GM19463 (cell line): ENCODE data around the gene NIN.
"Not testable (repeated sequence)": the region's sequence is repeated elsewhere in the genome, so short reads cannot be mapped to it uniquely, and the experiment has no call there.

Experiments
- ATAC-seq: cut with Tn5 transposase; IDR thresholded peaks from one replicate; pipeline ENCODE4 v1.9.1; 2021; ENCODE audit warnings: mild to moderate bottlenecking, moderate library complexity; ENCODE audit not compliant: unreplicated experiment

NIN gene

DNA sequence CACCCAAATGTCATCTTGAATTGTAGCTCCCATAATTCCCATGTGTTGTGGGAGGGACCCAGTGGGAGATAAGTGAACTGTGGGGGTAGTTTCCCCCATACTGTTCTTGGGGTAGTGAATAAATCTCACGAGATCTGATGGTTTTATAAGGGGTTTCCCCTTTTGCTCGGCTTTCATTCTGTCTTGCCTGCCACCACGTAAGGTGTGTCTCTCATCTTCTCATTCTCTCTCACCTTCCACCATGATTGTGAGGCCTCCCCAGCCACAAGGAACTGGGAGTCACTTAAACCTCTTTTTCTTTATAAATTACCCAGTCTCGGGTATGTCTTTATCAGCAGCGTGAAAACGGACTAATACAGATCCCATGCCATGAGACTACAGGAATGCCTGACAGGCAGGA lies 11.7 kb downstream of the NIN start:
- ATAC-seq, result not testable (repeated sequence)

GRCh38 chr14:50816395-50817047 lies 14.4 kb downstream of the NIN start:
- no peak for ATAC-seq

GRCh38 chr14:50815526-50815925 lies 15.4 kb downstream of the NIN start:
- not testable (repeated sequence) for ATAC-seq

- ATAC-seq, result not testable (repeated sequence)
Measured at GRCh38 chr14:50815058-50815457, 15.9 kb downstream of the NIN start.

- no peak for ATAC-seq
Measured at GRCh38 chr14:50814161-50814560, 16.8 kb downstream of the NIN start.

DNA sequence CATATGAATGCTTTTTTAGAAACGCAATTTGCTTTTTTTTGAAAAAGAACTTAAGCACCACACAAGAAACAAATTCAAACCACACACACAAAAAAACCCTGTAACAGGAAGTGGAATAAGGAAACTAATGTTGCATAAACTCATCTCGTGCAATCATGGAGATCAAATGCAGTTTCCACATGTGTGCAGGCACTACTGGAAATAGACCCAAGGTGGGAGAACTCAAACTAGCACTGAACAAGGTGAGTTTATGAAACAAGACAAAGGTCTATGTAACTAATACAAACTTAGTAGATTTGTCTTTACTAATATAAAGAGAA lies 17.5 kb downstream of the NIN start:
- peak; percentile 61 for ATAC-seq

GRCh38 chr14:50812856-50813543 lies 18.0 kb downstream of the NIN start:
- no peak for ATAC-seq

DNA sequence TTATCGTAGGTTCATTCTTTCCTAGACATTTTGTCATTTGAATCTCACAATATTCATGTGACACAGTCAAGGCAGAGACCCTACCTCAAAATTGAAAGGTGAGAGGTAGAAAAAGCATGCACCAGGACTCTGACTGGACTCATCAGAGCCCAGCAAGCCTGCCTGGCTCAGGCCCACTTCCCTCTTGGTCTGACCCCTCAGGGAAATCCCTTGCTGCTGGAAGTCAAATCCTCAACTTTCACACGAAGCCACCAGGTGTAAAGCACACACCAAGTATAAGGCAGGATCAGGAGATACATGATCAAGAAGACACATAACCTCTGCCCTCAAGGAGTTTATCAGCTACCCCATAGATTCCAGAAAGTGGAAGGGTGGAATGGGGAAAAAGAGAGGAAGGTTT lies 18.8 kb downstream of the NIN start:
- ATAC-seq, result peak; percentile 49

DNA sequence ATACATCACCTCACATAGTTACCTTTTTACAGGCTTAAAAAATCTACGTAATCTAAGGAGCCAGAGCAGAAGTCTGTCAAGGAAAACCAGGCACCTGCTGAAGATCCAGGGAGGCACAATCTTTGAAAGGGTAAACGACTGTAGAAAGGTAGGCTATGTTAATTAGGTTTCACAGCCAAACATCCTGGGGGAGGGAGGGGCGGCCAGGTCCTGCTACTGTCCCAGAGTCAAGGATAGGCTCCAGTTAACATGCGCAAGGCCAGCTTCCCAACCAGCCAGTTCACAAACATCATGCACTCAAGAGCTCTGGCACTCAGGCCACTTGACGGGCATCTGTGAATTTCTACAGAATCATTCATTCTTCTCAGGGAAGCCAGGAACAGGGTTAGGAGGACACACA lies 22.9 kb downstream of the NIN start:
- no peak for ATAC-seq

DNA sequence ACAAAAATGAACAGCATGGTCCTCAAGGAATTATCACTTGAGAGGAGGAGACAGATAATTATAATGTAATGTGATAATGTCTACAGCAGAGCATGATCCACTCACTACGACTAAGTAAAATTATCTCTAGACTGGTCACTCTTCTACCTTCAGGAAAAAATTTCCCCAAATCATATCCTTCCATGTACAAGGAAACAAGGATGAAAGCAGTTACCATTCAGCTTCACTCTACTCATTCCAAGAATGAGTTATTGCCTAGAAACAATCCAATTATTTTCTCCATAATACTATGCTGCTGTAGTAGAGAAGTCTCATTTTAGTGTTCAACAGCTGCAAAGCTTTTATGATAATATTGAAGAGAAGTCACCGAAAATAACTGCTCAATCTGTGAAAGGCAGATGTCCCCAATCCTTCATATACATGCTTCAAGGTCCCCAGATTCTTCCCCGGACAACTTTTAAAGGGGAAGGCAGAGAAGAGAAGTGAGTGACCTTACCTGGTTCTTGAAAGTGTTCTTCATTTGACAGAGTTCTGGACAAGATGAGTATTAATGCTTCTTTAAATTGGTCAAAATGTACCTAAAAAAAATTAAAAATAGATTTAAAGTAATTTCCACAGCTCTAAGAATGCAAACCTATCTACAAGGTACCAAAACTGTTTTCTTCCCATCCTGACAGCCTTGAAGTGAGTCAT lies 24.6 kb downstream of the NIN start:
- no peak for ATAC-seq

- no peak for ATAC-seq
Measured at GRCh38 chr14:50805396-50805795, 25.6 kb downstream of the NIN start.

- ATAC-seq, result no peak
Measured at GRCh38 chr14:50804181-50804721, 26.7 kb downstream of the NIN start.

GRCh38 chr14:50801706-50802105 lies 29.3 kb downstream of the NIN start:
- ATAC-seq, result no peak

- no peak for ATAC-seq
Measured at GRCh38 chr14:50800032-50800431, 30.9 kb downstream of the NIN start.

DNA sequence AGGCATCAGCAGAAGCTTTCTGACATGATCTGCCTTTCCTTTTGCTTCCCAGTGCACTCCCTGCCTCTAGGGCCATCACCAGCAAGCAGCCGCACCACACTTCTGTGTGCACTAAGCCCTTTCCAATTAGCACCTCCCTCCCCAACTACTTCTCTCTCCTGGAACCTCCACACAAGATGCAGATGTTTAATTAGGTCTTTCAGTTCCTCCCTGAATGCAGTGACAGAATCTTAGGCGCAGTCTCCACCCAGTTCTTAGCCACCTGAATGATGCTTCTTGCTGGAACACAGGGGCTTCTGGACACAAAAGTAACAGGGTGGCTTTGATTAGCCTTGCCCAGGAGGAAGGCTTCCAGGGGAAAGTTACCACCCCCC lies 32.9 kb downstream of the NIN start:
- ATAC-seq, result peak; percentile 93

GRCh38 chr14:50797250-50798047 lies 33.5 kb downstream of the NIN start:
- ATAC-seq, result no peak

DNA sequence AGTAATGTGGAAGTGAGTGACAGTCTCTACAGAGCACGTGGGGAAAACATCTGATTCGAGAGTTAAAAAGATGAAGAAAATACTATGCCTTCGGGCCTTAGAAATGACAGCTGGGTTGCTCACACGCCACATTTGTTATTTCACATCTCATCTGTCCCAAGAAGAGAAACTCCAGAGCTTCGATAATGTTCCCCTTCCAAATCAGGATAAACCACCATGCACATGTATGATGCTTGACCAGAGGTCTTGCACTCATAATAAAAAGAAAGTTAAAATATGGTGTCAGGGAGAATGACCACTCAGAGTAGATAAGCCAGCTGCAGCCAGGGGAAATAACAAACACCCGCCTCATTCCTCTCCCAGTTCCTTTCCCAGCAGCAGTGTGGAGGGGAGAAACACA lies 34.6 kb downstream of the NIN start:
- ATAC-seq, result no peak

- no peak for ATAC-seq
Measured at GRCh38 chr14:50795909-50796308, 35.1 kb downstream of the NIN start.

DNA sequence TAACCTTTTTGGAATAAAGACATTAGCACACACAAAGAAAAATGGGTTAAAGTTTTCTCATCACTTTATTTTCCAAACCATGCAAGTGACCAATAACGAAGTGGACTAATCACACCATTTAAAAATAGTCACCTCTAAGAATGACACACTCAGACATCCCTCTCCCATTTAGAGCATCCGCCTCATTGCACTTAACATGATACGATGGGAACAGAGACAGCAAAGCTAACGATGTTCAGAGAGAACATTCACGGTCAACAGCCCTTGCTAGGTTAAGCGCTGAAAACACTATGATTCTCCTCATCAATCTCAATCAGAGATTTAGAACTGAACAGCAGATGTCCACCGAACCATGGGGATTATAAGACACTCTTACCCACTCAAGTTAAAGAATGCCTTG lies 35.8 kb downstream of the NIN start:
- no peak for ATAC-seq

- no peak for ATAC-seq
Measured at GRCh38 chr14:50794068-50794645, 36.8 kb downstream of the NIN start.

DNA sequence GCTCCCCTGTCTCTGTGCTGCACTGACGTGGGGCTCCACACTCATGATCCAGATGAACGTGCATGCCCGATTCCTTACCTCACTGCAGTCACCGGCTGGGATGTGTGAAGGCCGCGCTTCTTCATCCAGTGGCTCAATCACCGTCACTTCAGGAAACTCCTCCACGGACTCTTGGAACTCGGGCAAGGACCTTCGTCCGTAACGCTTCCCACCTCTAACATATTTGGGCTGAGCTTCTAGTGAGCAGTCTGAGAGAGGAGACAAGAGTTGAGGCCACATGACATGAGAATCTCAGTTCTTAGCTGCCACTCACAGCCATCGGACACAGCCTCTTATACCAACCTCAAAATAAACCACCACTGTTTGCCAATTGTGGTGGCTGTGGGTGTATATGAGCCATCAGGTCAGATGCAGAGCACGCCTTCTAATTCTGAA lies 38.3 kb downstream of the NIN start:
- ATAC-seq, result no peak
